GM23338 (cell line): Measurements from ENCODE around the gene KRT81.

ENCODE experiments used
- CREB1 ChIP-seq: fragments of 250-450 bp; sonication (Bioruptor Pico); IDR thresholded peaks from 2 replicates; pipeline ENCODE4 v1.5.0; 2020; ENCODE audit warnings: low read depth, mild to moderate bottlenecking, moderate library complexity
- EZH2 ChIP-seq: fragments of 200-600 bp; sonication (generic); IDR thresholded peaks from one replicate; pipeline ENCODE4 v1.8.0; 2017; ENCODE audit warnings: antibody characterized with exemption, mild to moderate bottlenecking, low read depth; ENCODE audit not compliant: unreplicated experiment
- EZH2phosphoT487 ChIP-seq: fragments of 200-600 bp; sonication (generic); IDR thresholded peaks from one replicate; pipeline ENCODE4 v1.8.1; 2018; ENCODE audit warnings: antibody characterized with exemption; ENCODE audit not compliant: unreplicated experiment
- JUNB ChIP-seq: IDR thresholded peaks from one replicate; pipeline ENCODE4 v1.6.1; 2016; ENCODE audit warnings: antibody characterized with exemption; ENCODE audit not compliant: unreplicated experiment
- NANOG ChIP-seq: IDR thresholded peaks from 2 replicates; pipeline ENCODE4 v1.6.1; 2016; ENCODE audit warnings: antibody characterized with exemption, borderline replicate concordance
- POLR2AphosphoS5 ChIP-seq: IDR thresholded peaks from 2 replicates; pipeline ENCODE4 v1.6.1; 2016; ENCODE audit warnings: antibody characterized with exemption, low read depth
- STAT1 ChIP-seq: IDR thresholded peaks from one replicate; pipeline ENCODE4 v1.6.1; 2016; ENCODE audit warnings: antibody characterized with exemption; ENCODE audit not compliant: unreplicated experiment
- ZNF114 ChIP-seq: fragments of 250-450 bp; sonication (Bioruptor Pico); IDR thresholded peaks from 2 replicates; pipeline ENCODE4 v1.5.0; 2020; ENCODE audit warnings: mild to moderate bottlenecking, moderate library complexity
- ZNF331 ChIP-seq: fragments of 250-450 bp; sonication (Bioruptor Pico); IDR thresholded peaks from 2 replicates; pipeline ENCODE4 v1.5.0; 2020; ENCODE audit warnings: low read depth, mild to moderate bottlenecking, moderate library complexity
- TF ChIP-seq, protein P1 (sequence below), 2 experiments: fragments of 200-600 bp in 1 of 2; sonication (generic) in 1 of 2; conservative IDR thresholded peaks; 2 replicates each; pipeline versions ENCODE4 v1.5.1 to v1.6.1; 2016 to 2017; ENCODE audit warnings: antibody characterized with exemption in 2 of 2, low read depth in 2 of 2, mild to moderate bottlenecking in 2 of 2, moderate library complexity in 1 of 2
- TF ChIP-seq, protein P2 (sequence below): IDR thresholded peaks from 2 replicates; pipeline ENCODE4 v1.6.1; 2016; ENCODE audit warnings: antibody characterized with exemption
- TF ChIP-seq, protein P3 (sequence below): IDR thresholded peaks from one replicate; pipeline ENCODE4 v1.6.1; 2018; ENCODE audit warnings: antibody characterized with exemption; ENCODE audit not compliant: unreplicated experiment

DNA sequence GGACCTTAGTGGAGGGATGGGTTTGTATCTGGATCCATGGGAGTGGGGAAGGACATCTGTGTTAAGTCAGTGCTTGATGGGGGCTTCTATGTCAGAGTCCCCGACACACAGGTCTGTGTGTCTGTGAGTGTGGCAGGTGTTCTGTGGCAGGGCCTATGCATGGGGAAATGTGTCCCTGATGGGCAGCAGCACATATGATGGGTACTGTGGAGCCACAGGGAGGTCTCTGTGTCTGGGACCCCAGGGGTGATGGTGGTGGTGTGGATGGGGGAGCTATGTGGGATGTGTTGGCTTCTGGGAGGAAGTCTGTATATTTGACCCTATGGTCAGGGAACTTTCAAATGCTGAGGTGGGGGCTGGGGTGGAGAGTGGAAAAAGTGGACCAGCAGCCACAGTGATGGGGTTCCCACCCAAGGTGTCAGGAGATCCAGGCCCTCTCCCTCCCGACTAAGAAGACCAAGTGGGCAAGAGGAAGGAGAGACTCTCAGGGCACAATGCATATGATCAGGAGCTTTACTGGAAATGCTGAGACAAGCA, 41.8 kb downstream of the KRT81 start:
- no peak for TF ChIP-seq EZH2
- TF ChIP-seq, protein P1, sequence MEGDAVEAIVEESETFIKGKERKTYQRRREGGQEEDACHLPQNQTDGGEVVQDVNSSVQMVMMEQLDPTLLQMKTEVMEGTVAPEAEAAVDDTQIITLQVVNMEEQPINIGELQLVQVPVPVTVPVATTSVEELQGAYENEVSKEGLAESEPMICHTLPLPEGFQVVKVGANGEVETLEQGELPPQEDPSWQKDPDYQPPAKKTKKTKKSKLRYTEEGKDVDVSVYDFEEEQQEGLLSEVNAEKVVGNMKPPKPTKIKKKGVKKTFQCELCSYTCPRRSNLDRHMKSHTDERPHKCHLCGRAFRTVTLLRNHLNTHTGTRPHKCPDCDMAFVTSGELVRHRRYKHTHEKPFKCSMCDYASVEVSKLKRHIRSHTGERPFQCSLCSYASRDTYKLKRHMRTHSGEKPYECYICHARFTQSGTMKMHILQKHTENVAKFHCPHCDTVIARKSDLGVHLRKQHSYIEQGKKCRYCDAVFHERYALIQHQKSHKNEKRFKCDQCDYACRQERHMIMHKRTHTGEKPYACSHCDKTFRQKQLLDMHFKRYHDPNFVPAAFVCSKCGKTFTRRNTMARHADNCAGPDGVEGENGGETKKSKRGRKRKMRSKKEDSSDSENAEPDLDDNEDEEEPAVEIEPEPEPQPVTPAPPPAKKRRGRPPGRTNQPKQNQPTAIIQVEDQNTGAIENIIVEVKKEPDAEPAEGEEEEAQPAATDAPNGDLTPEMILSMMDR (conservative IDR thresholded peaks at IDR 0.05; ENCODE audit: low read depth in 2 of 2): no peak
- TF ChIP-seq POLR2AphosphoS5: no peak
- TF ChIP-seq, protein P2, sequence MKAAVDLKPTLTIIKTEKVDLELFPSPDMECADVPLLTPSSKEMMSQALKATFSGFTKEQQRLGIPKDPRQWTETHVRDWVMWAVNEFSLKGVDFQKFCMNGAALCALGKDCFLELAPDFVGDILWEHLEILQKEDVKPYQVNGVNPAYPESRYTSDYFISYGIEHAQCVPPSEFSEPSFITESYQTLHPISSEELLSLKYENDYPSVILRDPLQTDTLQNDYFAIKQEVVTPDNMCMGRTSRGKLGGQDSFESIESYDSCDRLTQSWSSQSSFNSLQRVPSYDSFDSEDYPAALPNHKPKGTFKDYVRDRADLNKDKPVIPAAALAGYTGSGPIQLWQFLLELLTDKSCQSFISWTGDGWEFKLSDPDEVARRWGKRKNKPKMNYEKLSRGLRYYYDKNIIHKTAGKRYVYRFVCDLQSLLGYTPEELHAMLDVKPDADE: no peak
- TF ChIP-seq, protein P3, sequence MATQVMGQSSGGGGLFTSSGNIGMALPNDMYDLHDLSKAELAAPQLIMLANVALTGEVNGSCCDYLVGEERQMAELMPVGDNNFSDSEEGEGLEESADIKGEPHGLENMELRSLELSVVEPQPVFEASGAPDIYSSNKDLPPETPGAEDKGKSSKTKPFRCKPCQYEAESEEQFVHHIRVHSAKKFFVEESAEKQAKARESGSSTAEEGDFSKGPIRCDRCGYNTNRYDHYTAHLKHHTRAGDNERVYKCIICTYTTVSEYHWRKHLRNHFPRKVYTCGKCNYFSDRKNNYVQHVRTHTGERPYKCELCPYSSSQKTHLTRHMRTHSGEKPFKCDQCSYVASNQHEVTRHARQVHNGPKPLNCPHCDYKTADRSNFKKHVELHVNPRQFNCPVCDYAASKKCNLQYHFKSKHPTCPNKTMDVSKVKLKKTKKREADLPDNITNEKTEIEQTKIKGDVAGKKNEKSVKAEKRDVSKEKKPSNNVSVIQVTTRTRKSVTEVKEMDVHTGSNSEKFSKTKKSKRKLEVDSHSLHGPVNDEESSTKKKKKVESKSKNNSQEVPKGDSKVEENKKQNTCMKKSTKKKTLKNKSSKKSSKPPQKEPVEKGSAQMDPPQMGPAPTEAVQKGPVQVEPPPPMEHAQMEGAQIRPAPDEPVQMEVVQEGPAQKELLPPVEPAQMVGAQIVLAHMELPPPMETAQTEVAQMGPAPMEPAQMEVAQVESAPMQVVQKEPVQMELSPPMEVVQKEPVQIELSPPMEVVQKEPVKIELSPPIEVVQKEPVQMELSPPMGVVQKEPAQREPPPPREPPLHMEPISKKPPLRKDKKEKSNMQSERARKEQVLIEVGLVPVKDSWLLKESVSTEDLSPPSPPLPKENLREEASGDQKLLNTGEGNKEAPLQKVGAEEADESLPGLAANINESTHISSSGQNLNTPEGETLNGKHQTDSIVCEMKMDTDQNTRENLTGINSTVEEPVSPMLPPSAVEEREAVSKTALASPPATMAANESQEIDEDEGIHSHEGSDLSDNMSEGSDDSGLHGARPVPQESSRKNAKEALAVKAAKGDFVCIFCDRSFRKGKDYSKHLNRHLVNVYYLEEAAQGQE: no peak
- no peak for TF ChIP-seq STAT1
- TF ChIP-seq NANOG: no peak
- no peak for TF ChIP-seq JUNB
- no peak for TF ChIP-seq CREB1
- no peak for TF ChIP-seq EZH2phosphoT487
- no peak for TF ChIP-seq ZNF331 (CRISPR knock-in tag)
- TF ChIP-seq ZNF114 (CRISPR knock-in tag): no peak
